Umbilical cord (tissue), 2 donors: ENCODE results near the gene MAP7. TPM values are rescaled to one million over a fixed set of nuclear protein-coding genes. Genes with fewer than 3 reads are reported as not detected.
"Not testable (repeated sequence)": the region's sequence is repeated elsewhere in the genome, so short reads cannot be mapped to it uniquely, and the experiment has no call there.

ENCODE experiments used
- DNase-seq: peaks from one replicate; pipeline ENCODE4 v3.0.0-alpha.2; 2015; ENCODE audit warnings: low spot score
- total RNA-seq: library from RNA; depleted of rRNA; stranded (reverse); fragments of >200 nt; gene quantifications from one replicate; pipeline ENCODE4 v1.2.3, GENCODE V29; 2014; ENCODE audit warnings: low replicate concordance; ENCODE audit not compliant: insufficient read depth

MAP7 gene
- 2.6 TPM for total RNA-seq

DNA sequence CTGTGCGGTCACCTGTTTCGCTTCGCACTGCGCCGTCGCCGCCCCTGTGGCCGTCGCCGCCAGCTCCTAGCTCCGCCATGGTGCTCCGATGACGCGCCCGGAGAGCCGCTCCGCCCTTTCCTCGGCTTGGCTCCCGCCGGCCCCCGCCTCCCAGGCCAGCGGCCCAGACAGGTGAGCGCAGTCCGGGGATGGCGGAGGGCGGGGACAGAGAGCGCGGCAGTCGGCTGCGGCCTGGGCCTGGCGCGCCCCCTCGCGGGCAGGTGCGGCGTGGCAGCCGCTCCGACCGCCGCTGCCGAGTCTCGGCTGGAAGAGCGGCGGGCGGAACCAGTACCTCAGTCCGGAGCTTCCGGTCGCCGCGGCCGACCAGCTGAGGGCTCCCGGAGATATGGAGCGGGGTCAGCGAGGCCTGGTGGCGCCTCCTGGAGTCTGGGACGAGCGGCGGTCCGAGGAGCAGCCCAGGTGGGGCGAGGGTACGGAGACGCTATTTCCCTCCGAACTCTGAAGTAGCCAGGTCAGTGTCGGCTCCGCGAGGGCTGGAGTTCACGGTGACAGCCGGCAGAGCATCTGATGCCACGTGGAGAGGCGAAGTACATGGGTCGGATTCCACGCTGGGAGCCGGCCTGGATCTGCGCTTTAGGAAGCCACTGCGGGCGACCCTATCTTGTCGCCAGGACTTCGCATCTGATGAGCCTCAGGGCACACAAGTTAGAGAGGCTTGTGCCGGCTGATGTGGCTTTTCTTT is at the start of gene MAP7:
TSS of gene MAP7 (minus strand) at position 93 of the 742 bp plus-strand sequence. CDS start at position 79, 14 bp downstream.
- peak; percentile 65 for DNase-seq

DNA sequence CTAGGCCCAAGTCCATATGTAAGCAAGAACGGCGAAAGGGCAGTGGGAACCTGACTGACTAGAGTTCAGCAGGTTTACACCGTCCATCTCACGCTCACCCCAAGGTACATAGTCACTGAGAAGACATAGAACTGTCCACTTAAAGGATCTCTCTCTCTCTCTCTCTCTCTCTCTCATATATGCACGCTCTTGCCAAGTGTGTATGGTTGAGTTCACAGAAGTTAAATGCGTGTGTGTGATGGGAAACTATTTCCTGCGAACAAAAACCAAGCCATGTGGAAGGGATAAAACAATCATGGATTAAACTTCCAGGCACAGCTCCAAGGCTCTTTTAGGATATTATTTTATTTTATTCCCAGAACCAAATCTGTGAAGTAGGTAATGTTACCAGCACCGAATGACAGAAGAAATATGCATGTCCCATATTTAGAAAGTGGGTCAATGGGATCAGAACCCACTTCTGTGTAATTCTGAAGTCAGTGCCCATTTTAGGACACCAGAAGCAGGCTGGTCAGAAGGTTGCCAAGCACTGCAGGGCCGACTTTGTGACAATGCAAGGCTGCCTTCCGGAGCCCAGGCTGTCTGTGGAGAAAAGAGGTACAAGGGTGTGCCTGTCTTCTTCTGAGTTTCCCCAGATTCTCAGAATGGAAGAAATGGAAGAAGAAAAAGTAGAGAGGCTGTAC is 49.2 kb upstream of the MAP7 start:
- peak; percentile 39 for DNase-seq

DNA sequence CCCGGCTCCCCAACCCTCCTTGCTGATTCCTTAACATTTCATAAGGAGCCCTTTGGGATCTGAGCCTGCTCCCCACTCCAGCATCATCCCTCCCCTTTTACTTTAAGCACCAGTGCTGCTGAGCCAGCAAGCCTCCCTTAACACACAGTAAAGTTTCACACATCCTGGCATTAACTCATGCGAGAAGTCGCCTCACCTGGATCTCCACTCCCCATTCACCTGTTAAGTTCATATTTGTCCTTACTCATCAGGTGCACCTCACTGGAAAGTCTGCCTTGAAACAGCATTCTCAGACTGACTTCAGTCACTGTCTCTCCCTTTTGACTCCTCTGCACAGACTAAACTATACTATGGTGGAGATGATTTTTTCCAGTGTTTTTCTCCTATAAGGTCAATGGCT is 47.8 kb upstream of the MAP7 start:
- DNase-seq = no peak

DNA sequence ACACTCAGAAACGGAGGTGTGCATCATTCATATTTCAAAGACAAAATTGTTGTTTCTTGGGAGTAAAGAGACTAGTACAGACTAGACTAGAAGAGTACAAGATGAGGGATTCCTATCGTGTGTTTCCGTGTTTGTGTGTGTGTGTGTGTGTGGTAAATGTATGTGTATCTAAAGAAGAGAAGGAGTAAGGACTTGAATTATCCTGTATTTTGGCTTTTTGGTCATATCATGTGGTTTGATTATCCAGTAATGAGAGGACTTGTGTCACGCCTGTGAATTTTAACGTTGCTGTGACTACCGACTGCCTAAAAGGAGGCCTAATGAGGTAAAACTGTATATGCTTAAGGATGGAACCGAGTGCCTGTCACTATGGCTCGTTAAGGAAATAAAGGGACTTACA is 44.4 kb upstream of the MAP7 start:
- DNase-seq = no peak

DNA sequence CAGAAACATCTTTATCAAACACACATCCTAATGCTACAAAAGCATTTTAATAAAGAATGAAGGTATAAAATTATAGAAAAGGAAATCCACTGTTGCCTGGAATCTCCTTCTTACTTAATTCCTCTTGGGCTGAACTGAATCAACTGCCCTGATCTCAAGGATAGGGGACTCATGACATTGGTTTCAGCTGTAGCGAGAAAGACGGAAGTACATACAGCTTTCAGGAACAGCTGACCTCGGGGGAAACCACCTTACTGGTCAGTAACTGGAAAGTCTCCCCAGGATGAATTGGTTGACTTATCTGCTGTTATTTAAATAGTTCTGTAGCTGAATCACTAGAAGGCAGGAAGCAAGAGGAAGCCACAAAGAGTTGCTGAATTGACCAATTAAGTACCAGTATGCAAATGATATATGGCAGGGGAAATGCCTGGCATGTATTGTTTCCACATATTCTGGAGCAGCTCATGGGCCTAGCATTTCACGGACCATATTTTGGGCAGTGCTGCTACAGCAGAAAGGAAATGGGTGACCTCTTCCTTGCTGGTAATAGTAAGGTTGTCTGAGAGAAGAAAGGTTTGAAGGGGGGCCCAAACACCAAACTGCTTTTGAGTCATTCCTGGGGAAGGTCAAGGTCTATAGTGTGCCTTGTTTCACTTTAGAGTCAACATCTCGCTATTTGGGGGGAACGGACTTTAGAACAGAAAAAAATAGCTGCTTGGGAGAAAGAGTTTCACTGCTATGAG is 43.7 kb upstream of the MAP7 start:
- peak; percentile 51 for DNase-seq

DNA sequence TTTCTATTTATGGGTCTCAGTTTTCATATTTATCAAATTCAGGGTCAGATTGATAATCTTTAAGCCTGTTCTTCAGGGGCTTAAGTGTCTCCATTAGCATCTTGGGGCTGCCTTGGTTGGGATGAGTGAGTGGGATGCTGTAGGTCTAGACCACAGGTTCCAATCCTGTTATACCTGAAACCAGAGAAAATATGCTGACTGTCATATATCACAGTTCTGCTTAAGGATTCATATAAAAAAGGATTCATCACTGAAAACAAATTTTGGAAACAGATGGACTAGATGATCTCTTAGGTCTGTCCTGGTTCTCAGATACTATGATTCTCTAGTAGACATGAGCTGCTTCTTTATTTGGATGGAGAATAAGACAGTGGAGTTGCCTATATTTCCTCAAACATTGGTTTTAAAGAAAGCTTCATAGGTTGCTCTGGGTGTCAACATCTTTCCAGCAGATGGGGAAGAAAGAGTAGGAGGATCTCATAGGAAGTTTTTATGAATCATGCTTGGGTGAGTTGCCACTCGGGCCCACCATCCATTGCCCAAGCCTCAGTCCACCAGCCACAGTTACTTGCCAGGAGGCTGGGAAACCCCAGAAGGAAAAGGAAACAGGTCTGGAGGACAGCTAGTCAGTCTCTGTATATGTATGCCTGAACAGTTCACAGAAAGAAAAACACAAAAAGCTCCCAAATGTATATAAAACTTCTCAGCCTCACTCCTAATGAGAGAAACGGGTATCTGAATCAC is 42.9 kb upstream of the MAP7 start:
- no peak for DNase-seq

DNA sequence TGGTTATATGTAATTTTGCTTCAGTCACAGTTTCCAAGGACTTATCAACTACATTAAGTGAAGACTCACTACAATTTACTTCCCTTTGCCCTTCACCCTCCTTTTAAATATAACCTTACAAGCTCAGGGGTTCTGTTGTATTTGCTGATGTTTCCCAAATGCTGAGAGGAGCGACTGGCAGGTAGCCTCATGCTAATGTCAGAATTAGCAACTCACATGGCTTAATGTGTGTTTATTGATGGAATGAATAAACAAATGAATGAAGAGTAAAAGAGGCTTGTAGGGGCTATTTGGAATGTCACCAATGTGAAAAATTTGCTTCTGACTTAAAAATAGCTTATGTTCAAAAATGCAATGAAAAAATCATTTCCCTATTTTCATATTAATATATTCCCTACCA is 41.4 kb upstream of the MAP7 start:
- DNase-seq = no peak

DNA sequence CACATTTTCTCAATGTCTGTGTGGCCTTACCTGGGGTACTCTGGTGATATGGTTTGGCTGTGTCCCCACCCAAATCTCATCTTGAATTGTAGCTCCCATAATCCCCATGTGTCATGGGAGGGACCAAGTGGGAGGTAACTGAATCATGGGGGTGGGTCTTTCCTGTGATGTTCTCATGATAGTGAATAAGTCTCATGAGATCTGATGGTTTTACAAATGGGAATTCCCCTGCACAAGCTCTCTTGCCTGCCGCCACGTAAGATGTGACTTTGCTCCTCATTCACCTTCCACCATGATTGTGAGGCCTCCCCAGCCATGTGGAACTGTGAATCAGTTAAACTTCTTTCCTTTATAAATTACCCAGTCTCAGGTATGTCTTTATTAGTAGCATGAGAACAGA is 40.6 kb upstream of the MAP7 start:
- DNase-seq = not testable (repeated sequence)

DNA sequence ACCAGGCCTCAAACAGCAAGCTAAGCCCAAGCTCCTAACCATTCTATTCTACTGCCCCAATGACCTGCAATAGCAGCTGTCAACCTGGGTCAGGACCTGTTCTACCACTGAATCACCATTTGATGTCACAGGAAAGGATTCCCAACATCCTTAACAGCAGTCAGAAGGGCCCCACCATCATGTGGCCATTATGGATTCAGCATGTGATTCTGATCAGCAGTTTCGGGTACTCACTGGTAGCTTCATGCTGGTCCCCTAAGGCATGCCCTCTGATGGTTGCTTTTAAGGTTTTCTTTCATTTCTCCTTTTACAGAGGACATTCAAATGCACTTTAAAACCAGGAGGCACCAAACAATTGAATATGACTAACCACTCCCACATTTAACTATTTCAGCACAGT is 37.3 kb upstream of the MAP7 start:
- DNase-seq = no peak

DNA sequence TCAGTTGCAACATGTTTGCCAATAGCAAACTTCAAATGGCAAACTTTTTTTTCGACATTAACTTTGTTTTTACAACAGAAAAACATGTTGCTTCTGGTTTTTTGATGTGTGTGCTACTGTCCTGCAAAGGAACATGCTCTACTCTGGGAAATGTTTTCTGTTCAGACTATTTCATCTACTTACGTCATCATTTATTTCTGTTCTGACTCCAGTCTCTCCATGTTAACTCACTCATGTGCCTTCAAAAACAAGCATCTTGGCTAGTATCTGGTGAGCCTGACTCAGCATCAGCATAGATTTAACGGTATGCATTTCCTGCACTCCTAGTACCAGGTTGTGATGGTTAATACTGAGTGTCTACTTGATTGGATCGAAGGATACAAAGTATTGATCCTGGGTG is 36.1 kb upstream of the MAP7 start:
- DNase-seq = peak; percentile 8

DNA sequence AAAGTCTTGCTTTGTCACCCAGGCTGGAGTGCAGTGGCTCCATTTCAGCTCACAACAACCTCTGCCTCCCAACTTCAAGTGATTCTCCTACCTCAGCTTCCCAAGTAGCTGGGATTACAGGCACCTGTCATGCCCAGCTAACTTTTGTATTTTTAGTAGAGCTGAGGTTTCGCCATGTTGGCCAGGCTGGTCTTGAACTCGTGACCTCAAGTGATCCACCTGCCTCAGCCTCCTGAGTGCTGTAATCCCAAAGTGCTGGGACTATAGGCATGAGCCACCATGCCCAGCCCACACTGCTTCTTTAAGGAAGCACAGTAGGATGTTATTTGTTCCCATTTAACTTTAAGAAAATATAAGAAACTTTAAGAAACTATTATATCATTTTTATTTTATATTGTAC is 35.3 kb upstream of the MAP7 start:
- not testable (repeated sequence) for DNase-seq

DNA sequence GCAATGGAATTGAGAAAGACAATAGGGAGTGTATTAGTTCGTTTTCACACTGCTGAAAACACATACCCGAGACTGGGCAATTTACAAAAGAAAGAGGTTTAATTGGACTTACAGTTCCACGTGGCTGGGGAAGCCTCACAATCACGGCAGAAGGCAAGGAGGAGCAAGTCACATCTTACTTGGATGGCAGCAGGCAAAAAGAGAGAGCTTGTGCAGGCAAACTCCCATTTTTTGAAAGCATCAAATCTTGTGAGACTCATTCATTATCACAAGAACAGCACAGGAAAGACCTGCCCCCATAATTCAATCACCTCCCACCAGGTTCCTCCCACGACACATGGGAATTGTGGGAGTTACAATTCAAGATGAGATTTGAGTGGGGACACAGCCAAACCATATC is 34.1 kb upstream of the MAP7 start:
- DNase-seq = not testable (repeated sequence)

DNA sequence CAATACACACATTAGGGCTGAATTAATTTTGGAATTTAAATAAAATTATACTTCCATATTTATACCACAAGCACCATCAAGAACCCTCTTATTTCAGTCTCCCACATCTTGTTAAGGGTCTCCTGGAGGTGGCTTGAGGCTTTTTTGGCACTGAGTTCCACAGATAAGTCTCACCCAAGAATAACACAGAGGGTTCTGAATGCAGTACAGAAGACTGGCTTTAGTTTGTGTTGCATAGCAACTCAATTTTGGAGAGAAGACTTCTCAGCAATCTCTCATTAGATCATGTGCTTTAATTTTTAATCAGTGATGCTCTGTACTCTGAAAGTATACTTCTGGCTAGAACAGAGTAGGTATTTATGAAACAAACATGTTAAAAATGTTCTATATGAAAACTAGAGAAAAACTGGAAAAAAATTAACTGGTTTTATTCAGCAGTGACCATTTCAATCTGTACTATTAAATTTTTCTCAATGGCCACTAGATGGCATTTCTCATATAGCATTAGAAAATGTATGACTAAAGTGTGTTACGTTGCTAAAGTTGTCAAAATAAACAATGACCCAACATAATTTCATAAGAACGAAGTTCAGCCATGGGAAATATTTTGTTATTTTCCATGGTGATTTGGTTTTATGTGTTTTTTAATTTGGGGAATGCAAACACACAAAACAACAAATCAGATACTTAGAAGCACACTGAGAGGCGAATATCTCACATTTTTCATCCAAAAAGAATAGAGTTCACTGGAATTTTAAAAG is 32.7 kb upstream of the MAP7 start:
- DNase-seq = peak; percentile 27

DNA sequence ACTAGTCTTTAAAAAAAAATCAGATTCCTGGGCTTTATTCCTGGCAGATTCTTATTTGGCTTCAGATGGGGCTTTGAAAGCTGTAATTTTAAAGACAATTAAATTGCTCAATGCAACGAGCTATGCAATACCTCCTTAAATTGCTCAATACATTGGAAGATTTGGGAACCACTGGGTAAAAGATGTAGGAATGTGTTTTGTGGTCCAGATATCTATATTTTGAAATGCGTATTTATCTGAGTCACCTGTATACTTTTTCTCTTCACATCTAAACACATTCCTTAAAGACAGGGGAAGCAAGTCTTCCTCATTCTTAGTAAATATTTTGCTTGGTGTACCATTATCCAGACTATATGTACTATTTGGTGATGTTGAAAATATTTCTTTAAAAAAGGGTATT is 29.6 kb upstream of the MAP7 start:
- DNase-seq = no peak

DNA sequence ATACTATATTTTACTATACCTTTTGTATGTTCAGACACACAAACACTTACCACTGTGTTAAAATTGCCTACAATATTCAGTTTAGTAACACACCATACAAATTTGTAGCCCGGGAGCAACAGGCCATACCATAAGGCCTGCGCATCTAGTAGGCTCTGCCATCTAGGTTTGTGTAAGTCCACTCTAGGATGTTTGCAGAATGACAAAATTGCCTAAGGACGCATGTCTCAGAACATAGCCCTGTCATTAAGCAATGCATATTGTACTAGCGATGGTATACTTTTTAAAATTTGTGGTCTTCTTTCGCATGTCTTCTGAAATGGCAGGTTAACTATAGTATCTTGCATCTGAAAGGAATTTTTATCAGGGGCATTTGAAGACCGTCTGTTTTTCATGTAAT is 26.6 kb upstream of the MAP7 start:
- no peak for DNase-seq

DNA sequence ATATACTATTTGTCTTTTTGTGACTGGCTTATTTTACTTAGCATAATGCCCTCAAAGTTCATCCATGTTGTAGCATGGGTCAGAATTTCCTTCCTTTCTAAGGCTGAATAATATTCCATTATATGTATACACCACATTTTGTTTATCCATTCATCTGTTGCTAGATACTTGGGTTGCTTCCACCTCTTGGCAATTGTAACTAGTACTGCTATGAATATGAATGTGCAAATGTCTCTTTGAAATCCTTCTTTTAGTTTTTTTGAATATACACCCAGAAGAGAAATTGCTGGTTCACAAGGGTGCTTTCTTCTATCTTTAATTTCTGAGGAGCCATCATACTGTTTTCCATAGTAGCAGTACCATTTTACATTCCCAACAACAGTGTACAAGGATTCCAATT is 21.3 kb upstream of the MAP7 start:
- no peak for DNase-seq

DNA sequence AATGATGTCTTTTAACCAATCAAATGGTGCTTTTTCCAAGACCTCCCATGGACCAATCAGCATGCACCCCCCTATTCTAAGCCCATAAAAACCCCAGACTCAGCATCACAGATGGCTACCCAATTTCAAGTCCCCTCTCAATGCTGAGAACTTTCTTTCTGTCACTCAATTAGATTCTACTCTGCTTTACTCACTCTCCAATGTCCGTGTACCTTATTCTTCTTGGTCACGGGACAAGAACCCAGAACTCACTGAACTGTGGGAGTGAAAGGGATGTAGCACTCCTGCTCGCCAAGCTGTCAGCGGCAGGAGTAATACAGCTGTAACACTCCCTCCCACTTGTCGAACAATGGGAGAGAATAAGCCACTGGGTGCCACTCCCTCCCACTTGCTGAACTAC is 20.8 kb upstream of the MAP7 start:
- no peak for DNase-seq

DNA sequence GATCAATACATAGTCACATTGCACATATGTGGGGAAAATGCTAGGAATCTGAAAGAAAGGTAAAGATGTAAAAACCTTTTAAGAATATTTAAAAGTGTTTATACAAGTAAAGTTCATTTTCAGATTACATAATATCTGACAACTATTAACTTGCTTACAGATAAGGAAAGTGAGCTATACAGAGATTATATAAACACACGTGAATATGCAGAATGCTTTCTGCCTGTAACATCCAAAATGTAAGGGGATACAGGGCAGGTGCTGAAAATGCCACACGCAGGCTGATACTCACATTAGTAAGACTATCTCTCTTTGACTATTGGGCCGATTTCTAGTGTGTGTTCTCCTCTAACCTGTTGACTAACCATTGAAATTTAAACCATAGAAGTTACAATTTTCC is 17.9 kb upstream of the MAP7 start:
- no peak for DNase-seq

DNA sequence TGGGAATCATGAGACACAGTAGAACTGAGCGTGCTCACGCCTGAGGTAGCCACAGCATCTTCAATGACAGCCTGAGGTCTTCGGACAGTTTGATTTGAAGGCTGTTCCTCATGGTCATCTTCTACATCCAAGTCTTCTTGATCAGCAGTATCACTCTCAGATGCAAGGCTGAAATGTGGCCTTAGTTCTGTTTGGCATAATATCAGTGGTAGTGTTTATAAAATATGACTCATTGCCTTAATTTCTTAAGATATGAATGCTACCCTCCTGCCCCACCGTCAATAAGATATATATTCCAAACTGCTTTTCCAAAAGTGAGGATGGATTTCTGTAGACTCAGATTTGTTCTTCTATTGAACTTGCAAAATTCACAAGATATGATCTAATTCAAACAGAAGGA is 17.5 kb upstream of the MAP7 start:
- DNase-seq = no peak

DNA sequence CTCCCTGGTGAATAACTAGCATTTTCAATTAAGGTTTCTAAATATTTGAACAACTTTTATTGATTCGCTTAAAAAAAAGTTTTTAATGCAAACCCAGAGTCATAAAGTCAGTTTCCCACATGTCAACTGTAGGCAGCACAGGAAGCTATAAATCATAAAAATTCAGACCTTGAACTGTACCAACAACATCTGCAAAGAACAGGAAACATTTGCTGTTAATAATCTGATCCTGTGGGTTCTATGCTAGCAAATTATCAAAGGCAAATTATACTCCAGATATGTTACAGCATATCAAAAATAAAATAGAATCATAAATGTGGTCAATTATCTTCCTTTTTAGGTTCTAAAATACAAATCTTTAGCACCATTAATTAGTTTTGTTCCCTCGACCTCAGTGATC is 16.6 kb upstream of the MAP7 start:
- no peak for DNase-seq

DNA sequence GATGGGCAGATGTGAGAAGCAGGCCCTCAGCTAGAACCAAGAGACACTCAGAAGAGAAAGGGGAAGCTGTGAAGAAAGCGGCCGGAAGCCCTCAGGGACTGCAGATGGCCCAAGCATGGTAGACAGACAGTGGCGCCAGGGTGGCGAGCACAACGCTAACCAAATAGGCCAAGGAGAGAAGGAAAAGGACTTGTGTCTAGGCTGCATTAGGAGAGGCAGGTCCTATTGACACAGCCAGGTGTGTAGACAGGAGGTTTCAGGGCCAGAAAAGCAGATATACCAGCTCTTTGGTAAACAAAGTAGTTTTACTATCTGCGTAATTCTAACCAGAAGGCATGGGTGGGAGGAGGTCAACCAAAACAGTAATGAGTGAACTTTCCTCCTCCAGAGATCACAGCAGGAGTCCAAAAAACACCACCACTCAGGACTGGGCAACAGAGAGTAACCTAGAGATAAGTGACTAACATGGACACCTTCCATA is 15.8 kb upstream of the MAP7 start:
- no peak for DNase-seq
